GM12873 (cell line): Measurements from ENCODE around the gene ORAI2.

Source experiments
- TF ChIP-seq, protein P1 (sequence below): IDR thresholded peaks from 2 replicates; pipeline ENCODE4 v1.5.1; 2012; ENCODE audit warnings: low read depth, mild to moderate bottlenecking, moderate library complexity, low read length, control low read depth; ENCODE audit not compliant: insufficient read depth; ENCODE audit errors: missing control alignments

The ORAI2 gene

DNA sequence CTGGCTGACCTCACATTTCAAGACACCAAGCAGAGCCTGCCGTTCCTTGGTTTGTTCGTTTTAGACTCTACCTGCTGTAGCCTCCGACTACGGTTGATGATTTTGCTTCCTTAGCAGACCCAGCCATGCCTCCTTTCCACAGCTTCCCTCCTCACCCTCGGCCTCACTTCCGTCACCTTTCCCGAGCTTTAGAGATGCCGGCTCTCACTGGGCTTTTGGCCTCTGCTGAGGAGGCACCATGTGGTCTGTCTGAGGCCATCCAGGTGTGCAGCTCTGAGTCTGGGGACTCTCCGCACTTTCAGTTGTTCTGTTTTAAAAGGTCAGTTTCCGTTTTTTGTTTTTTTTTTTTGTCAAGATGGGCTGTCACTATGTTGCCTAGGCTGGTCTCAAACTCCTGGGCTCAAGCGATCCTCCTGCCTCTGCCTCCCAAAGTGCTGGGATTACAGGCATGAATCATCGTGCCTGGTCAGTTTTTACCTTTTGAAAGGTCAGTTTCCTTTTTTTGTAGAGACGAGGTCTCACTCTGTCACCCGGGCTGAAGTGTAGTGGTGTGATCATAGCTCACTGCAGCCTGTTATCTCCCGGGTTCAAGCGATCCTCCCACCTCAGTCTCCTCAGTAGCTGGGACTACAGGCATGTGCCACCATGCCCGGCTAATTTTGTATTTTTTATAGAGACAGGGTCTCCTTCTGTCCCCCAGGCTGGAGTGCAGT, 11.7 kb downstream of the ORAI2 start:
- TF ChIP-seq, protein P1, sequence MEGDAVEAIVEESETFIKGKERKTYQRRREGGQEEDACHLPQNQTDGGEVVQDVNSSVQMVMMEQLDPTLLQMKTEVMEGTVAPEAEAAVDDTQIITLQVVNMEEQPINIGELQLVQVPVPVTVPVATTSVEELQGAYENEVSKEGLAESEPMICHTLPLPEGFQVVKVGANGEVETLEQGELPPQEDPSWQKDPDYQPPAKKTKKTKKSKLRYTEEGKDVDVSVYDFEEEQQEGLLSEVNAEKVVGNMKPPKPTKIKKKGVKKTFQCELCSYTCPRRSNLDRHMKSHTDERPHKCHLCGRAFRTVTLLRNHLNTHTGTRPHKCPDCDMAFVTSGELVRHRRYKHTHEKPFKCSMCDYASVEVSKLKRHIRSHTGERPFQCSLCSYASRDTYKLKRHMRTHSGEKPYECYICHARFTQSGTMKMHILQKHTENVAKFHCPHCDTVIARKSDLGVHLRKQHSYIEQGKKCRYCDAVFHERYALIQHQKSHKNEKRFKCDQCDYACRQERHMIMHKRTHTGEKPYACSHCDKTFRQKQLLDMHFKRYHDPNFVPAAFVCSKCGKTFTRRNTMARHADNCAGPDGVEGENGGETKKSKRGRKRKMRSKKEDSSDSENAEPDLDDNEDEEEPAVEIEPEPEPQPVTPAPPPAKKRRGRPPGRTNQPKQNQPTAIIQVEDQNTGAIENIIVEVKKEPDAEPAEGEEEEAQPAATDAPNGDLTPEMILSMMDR, result no peak

DNA sequence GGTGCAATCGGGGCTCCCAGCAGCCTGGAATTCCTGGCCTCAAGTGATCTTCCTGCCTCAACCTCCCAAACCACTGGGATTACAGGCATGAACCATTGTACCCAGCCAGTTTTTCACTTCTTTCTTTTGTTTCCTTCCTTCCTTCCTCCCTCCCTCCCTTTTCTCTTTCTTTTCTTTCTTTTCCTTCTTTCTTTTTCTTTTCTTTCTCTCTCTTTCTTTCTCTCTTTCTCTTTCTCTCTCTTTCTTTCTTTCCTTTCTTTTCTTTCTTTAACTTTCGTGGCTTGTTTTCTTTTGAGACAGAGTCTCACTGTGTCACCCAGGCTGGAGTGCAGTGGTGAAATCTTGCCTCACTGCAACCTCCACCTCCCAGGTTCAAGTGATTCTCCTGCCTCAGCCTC, 12.3 kb downstream of the ORAI2 start:
- TF ChIP-seq, protein P1, result no peak

DNA sequence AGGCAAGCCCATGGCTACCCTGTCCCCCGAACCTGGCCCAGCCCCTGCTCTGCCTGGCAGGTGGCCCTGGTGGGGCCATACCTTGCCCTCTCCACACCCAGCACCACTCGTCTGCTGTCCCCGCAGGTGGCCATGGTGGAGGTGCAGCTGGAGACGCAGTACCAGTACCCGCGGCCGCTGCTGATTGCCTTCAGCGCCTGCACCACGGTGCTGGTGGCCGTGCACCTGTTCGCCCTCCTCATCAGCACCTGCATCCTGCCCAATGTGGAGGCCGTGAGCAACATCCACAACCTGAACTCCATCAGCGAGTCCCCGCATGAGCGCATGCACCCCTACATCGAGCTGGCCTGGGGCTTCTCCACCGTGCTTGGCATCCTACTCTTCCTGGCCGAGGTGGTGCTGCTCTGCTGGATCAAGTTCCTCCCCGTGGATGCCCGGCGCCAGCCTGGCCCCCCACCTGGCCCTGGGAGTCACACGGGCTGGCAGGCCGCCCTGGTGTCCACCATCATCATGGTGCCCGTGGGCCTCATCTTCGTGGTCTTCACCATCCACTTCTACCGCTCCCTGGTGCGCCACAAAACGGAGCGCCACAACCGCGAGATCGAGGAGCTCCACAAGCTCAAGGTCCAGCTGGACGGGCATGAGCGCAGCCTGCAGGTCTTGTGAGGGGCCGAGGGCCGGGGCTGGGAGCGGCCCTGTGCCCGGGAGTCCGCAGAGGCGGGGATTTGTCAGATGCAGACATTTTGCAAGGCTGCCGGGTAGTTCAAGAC, 13.2 kb downstream of the ORAI2 start:
- TF ChIP-seq, protein P1, result no peak

DNA sequence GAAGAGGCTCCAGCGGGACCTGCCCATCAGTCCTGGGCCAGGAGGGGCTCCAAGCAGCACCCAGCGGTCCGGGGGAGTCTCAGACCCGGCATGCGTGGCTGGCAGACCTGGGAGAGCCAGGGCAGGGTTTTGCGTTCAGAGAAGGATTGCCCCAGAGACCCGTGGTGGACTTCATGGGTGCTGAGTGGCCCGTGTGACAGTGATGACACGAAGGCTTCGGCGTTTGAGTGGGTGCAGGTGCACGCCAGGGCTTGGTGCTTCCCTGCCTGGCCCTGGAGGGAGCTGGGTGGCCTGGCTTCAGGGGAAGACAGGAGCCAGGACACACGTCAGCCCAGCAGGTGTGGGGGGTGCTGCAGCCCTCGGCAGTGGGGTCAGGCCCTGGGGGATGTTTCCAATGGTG, 13.9 kb downstream of the ORAI2 start:
- TF ChIP-seq, protein P1, result no peak

DNA sequence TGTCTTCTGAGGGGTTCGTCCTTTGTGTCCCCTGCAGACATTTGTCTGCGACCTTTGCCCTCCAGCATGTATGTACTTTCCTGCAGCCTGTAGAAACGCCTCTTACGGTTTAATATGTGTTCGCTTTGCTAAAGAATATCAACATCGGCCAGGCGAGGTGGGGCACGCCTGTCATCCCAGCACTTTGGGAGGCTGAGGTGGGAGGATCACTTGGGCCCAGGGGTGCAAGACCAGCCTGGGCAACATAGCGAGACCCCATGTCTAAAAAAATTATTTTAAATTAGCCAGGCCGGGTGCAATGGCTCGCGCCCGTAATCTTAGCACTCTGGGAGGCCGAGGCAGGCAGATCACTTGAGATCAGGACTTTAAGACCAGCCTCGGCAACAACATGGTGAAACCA, 15.8 kb downstream of the ORAI2 start:
- TF ChIP-seq, protein P1, result no peak

DNA sequence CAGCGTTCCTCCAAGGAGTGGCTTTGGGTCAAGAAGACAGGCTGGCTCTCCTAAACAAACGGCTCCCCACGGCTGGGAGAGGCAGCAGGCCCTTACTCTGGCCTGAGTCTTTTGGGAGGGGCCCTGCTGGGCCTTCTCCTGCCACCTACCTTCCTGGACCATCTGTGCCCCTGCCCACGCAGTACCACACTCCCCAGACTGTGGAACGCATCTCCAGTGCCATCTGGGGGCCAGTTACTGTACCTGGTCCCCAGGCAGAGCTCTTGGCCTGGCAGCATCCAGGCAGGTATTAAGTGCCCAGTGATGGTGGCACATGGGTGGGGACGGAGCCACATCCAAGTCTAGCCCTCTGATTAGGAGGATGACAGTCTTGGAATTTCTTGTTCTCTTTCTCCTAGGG, 16.9 kb downstream of the ORAI2 start:
- TF ChIP-seq, protein P1, result peak; percentile 77

DNA sequence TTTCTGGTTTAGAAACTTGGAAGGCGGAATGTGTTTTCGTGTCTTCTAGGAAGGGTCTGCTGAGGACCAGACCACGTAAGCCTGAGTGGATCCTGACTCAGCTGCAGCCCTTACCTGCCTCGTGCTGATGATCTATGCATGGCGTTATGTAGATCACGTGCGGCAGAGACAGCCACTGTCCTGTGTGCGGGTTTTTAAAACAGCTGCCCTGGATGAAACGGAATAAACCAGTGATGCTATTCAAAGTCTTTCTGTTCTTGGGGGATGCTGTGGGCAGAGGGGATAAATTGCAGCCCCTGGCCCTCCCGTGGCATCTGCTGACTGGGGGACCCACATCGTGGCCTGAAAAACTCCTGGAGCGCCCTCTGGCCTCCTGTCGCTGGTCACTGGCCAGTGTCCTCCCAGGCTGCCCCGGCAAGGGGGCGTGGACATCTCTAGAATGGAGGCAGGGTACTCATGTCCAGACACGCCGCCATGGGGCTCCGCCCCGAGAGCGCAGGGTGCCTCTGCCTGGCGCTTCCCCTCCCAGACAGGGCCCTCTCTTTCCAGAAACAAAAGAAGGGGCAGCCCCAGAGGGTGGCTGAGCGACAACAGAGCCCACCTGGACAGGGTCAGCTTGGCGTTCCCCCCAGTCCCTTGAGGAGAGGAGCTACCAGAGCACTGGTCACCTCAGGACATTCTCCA, 18.1 kb downstream of the ORAI2 start:
- TF ChIP-seq, protein P1, result no peak
